Astrocyte (in vitro differentiated cells and primary cell): ENCODE results near the gene POLD2. TPM values are rescaled to one million over a fixed set of nuclear protein-coding genes. Genes with fewer than 3 reads are reported as not detected.

Experiments used
- DNase-seq: peaks from one replicate; pipeline ENCODE4 v3.0.0-alpha.2; 2010; ENCODE audit warnings: low read depth
- FAIRE-seq: peaks from 2 replicates; lab custom pipeline; 2011; peaks lifted over from hg19 to GRCh38; lab: Jason Lieb, UNC
- H2AFZ ChIP-seq: 2 replicates; pipeline ENCODE4 v1.6.0; 2012; ENCODE audit warnings: low read depth, low read length, inconsistent platforms
- H3K27ac ChIP-seq: 2 replicates; pipeline ENCODE4 v1.5.1; 2011; ENCODE audit warnings: low read depth, low read length, inconsistent platforms
- H3K27me3 ChIP-seq: 2 replicates; pipeline ENCODE4 v1.6.0; 2011; ENCODE audit warnings: low read length, inconsistent platforms; ENCODE audit not compliant: insufficient read depth
- H3K36me3 ChIP-seq: 2 replicates; pipeline ENCODE4 v1.5.1; 2011; ENCODE audit warnings: low read length, inconsistent platforms; ENCODE audit not compliant: insufficient read depth
- H3K4me1 ChIP-seq: 2 replicates; pipeline ENCODE4 v1.5.1; 2011; ENCODE audit warnings: low read length, inconsistent platforms; ENCODE audit not compliant: insufficient read depth
- H3K4me2 ChIP-seq: 2 replicates; pipeline ENCODE4 v1.6.0; 2012; ENCODE audit warnings: low read length, inconsistent platforms
- H3K4me3 ChIP-seq: 2 replicates; pipeline ENCODE4 v1.5.1; 2011; ENCODE audit warnings: low read depth, mild to moderate bottlenecking, low read length, inconsistent platforms; ENCODE audit not compliant: insufficient read depth
- H3K79me2 ChIP-seq: 2 replicates; pipeline ENCODE4 v1.6.0; 2012; ENCODE audit warnings: mild to moderate bottlenecking, low read length, inconsistent platforms; ENCODE audit not compliant: insufficient read depth
- H3K9ac ChIP-seq: 2 replicates; pipeline ENCODE4 v1.6.0; 2012; ENCODE audit warnings: mild to moderate bottlenecking, low read length, inconsistent platforms
- H3K9me3 ChIP-seq: 2 replicates; pipeline ENCODE4 v1.5.1; 2012; ENCODE audit warnings: low read depth, mild to moderate bottlenecking, low read length, inconsistent platforms; ENCODE audit not compliant: insufficient read depth
- H4K20me1 ChIP-seq: 2 replicates; pipeline ENCODE4 v1.6.0; 2012; ENCODE audit warnings: low read length, inconsistent platforms; ENCODE audit not compliant: insufficient read depth
- H3K27ac Mint-ChIP-seq: one replicate; pipeline ENCODE4 v1.8.0; 2021; ENCODE audit warnings: mild to moderate bottlenecking, mixed read lengths; ENCODE audit not compliant: unreplicated experiment
- H3K27me3 Mint-ChIP-seq: one replicate; pipeline ENCODE4 v1.8.0; 2021; ENCODE audit warnings: low read depth, mixed read lengths; ENCODE audit not compliant: unreplicated experiment
- H3K36me3 Mint-ChIP-seq: one replicate; pipeline ENCODE4 v1.8.0; 2021; ENCODE audit warnings: low read depth, mixed read lengths; ENCODE audit not compliant: unreplicated experiment
- H3K4me1 Mint-ChIP-seq: one replicate; pipeline ENCODE4 v1.8.0; 2021; ENCODE audit warnings: low read depth, mixed read lengths; ENCODE audit not compliant: unreplicated experiment
- H3K4me3 Mint-ChIP-seq: one replicate; pipeline ENCODE4 v1.8.0; 2021; ENCODE audit warnings: mild to moderate bottlenecking, moderate library complexity, mixed read lengths; ENCODE audit not compliant: unreplicated experiment
- H3K9me3 Mint-ChIP-seq: one replicate; pipeline ENCODE4 v1.8.0; 2021; ENCODE audit warnings: mild to moderate bottlenecking, mixed read lengths; ENCODE audit not compliant: unreplicated experiment
- EZH2 ChIP-seq: IDR thresholded peaks from 2 replicates; pipeline ENCODE4 v1.6.1; 2012; ENCODE audit warnings: mild to moderate bottlenecking, low read length, inconsistent platforms; ENCODE audit not compliant: insufficient read depth
- total RNA-seq: library from RNA; stranded (reverse); gene quantifications from 2 replicates; pipeline ENCODE4 v1.2.1, GENCODE V29; 2021
- TF ChIP-seq, protein P1 (sequence below): IDR thresholded peaks from 2 replicates; pipeline ENCODE4 v1.5.1; 2011; ENCODE audit warnings: low read depth, mild to moderate bottlenecking, inconsistent platforms, low read length, moderate library complexity; ENCODE audit not compliant: insufficient read depth

POLD2 gene
- total RNA-seq, 1 donor from 2014 or later: 67.7 TPM

DNA sequence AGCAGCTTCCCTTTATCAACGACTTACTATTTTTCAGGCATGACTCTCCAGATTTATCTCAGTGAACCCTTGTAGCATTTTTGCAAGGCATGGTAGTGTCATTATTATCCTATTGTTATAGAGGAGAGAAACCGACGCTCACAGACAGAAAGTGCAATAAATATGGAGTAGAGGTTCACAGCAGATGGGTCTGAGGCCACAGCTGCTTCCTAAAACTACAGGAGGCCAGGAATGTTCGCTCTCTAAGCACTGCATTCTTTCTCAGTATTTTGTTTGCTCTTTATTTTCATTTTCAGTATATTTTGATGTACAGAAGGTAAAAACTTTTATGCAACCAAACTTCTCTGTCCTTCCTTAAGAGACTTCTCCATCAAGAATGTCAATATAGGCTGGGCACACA is 23.7 kb downstream of the POLD2 start:
- no peaks in the 10 kb centered on the region for H3K36me3 ChIP-seq
- H3K36me3 Mint-ChIP-seq: no peaks in the 10 kb centered on the region
- H2AFZ ChIP-seq: no peak overlapping the region

DNA sequence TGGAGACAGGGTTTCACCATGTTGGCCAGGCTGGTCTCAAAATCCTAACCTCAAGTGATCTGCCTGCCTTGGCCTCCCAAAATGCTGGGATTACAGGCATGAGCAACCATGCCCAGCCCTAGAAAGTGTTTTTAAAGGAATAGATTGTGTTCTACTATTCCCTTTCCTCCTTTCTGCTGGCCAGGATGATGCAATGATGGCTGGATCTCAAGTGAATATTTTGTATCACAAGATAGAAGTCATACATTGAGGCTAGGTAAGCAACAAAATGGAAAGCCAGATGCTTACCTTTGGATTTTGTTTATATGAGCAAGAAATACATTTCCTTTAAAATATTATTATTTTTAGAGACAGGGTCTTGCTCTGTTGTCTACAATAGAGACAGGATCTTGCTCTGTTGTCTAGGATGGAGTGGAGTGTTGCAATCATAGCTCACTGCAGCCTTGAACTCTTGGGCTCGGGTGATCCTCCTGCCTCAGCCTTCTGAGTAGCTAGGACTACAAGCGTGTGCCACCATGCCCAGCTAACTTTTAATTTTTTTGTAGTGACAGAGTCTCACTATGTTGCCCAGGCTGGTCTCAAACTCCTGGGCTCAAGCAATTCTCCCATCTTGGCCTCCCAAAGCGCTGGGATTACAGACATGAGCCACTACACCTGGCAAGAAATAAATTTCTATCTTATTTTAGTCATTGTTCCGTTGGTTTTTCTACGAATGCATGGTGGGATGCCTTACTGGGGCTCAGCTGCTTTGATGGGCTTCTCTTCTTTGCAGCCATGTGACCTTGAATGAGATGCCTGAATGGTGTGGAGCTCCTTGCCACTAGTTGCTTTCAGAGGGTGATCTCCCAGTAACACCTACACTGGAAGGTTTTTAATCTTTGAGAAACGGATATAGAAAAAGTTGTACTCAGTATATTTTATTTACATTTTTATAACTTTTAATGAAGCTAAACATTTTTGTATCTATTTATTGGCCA is 25.0 kb downstream of the POLD2 start:
- H3K4me1 Mint-ChIP-seq: peaks cover 29% of the 10 kb centered on the region
- no peak for FAIRE-seq
- no peak for TF ChIP-seq EZH2
- TF ChIP-seq, protein P1, sequence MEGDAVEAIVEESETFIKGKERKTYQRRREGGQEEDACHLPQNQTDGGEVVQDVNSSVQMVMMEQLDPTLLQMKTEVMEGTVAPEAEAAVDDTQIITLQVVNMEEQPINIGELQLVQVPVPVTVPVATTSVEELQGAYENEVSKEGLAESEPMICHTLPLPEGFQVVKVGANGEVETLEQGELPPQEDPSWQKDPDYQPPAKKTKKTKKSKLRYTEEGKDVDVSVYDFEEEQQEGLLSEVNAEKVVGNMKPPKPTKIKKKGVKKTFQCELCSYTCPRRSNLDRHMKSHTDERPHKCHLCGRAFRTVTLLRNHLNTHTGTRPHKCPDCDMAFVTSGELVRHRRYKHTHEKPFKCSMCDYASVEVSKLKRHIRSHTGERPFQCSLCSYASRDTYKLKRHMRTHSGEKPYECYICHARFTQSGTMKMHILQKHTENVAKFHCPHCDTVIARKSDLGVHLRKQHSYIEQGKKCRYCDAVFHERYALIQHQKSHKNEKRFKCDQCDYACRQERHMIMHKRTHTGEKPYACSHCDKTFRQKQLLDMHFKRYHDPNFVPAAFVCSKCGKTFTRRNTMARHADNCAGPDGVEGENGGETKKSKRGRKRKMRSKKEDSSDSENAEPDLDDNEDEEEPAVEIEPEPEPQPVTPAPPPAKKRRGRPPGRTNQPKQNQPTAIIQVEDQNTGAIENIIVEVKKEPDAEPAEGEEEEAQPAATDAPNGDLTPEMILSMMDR: no peak

More for the DNA sequence above, 23.7 kb downstream of the POLD2 start:
- no peaks in the 10 kb centered on the region for H3K27me3 Mint-ChIP-seq
- Histone ChIP-seq H3K4me2 (no peak overlapping the region), H3K4me1 (peaks cover 17% of the 10 kb centered on the region), H3K79me2 (no peaks in the 10 kb centered on the region), H4K20me1 (no peaks in the 10 kb centered on the region), H3K4me3 (no peak overlapping the region), H3K27ac (no peak overlapping the region), H3K27me3 (no peaks in the 10 kb centered on the region), H3K9me3 (no peaks in the 10 kb centered on the region), H3K9ac (no peak overlapping the region)
- DNase-seq: no peak
- peak overlapping the region; percentile 27 for H3K4me3 Mint-ChIP-seq
- no peak for TF ChIP-seq EZH2
- TF ChIP-seq, protein P1: no peak
- H3K27ac Mint-ChIP-seq: peak overlapping the region; percentile 95
- peaks cover 28% of the 10 kb centered on the region for H3K4me1 Mint-ChIP-seq
- no peaks in the 10 kb centered on the region for H3K9me3 Mint-ChIP-seq
- no peak for FAIRE-seq

More for the DNA sequence above, 25.0 kb downstream of the POLD2 start:
- Mint-ChIP-seq H3K4me3 (no peak overlapping the region), H3K36me3 (no peaks in the 10 kb centered on the region), H3K27ac (peak overlapping the region; percentile 63), H3K27me3 (no peaks in the 10 kb centered on the region), H3K9me3 (no peaks in the 10 kb centered on the region)
- Histone ChIP-seq H3K9me3 (no peaks in the 10 kb centered on the region), H3K79me2 (no peaks in the 10 kb centered on the region), H3K36me3 (no peaks in the 10 kb centered on the region), H3K4me2 (no peak overlapping the region), H3K4me1 (peaks cover 17% of the 10 kb centered on the region), H2AFZ (no peak overlapping the region), H3K27me3 (no peaks in the 10 kb centered on the region), H3K27ac (no peak overlapping the region), H3K9ac (no peak overlapping the region), H4K20me1 (no peaks in the 10 kb centered on the region), H3K4me3 (no peak overlapping the region)
- DNase-seq: no peak
